Measurements from ENCODE around the gene SORL1. TPM values are rescaled to one million over a fixed set of nuclear protein-coding genes. Genes with fewer than 3 reads are reported as not detected.

The SORL1 gene
- total and polyA plus RNA-seq, 2 of the 8 experiments (the other 6 are each of a cell fraction or from before 2014, with no cell fraction given): 38.1 to 65.5 TPM

GRCh38 chr11:121608545-121609098 lies 156.5 kb downstream of the SORL1 start (continued):
- TF ChIP-seq CHD7 (IDR thresholded peaks at IDR 0.05; ENCODE audit: insufficient replicate concordance, low read length) (no peak), PHF8 (conservative IDR thresholded peaks at IDR 0.05; ENCODE audit: low read depth, low read length) (no peak), FOSL1 (IDR thresholded peaks at IDR 0.05; ENCODE audit: insufficient read depth, low read depth, low read length) (no peak), HDAC6 (IDR thresholded peaks at IDR 0.05; ENCODE audit: low read depth, low read length) (no peak), KDM4A (IDR thresholded peaks at IDR 0.05; ENCODE audit: low read depth, low read length, severe bottlenecking) (no peak), CBX8 (IDR thresholded peaks at IDR 0.05; ENCODE audit: borderline replicate concordance, low read depth, low read length) (no peak), SIRT6 (IDR thresholded peaks at IDR 0.05; ENCODE audit: low read length) (no peak), ASH2L (IDR thresholded peaks at IDR 0.05; ENCODE audit: low read length) (no peak), EZH2 (IDR thresholded peaks at IDR 0.05; ENCODE audit: low read depth, low read length, severe bottlenecking) (no peak)

Data from H1 (cell line).